Measurements from ENCODE around the gene SGSM1. TPM values are rescaled to one million over a fixed set of nuclear protein-coding genes. Genes with fewer than 3 reads are reported as not detected.

Gene SGSM1
- total RNA-seq, 1 experiment from 2014 or later, result 4.1 TPM

DNA sequence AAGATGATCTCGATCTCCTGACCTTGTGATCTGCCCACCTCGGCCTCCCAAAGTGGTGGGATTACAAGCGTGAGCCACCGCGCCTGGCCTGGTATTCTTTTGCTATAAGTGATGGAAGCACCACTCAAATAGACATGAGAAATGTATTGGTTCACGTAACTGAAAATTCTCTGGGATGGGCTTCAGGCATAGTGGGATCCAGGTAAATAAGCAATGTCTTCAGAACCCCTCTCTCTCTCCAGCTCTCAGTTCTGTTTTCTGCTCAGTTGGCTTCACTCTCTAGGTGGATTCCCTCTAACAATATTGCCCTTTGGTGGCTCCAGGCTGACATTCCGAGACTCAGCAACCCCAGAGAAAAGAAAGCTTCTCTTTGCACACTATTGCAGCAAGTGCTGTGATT is 141.4 kb downstream of the SGSM1 start:
- no peak overlapping the region for H3K4me3 Mint-ChIP-seq

DNA sequence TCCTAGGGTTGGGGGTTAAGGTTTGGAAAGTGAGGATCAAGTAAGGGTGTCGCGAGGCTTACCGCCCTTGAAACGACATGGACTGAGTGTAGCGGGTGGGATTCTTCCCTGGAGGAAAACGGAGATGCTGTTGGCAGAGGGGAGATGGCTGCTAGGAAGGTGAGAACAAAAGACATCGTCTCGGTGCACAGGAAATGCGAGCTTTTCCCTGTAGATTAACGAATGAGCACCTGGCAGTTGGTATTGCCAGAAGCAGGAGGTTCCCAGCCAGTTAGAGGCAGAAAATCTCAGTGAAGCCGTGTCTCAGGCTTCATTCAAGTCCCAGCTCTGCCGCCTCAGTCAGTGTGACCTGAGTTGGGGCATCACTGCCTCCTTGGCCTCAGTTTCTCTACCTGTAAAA is 141.9 kb downstream of the SGSM1 start:
- no peaks in the 10 kb centered on the region for H3K27me3 Mint-ChIP-seq (ENCODE audit: low read depth)
- TF ChIP-seq SMAD3 (CRISPR knock-in tag; IDR thresholded peaks at IDR 0.05; ENCODE audit: borderline replicate concordance) (no peak), TEAD1 (CRISPR knock-in tag; IDR thresholded peaks at IDR 0.05) (no peak), GRHL2 (CRISPR knock-in tag; IDR thresholded peaks at IDR 0.05; ENCODE audit: insufficient replicate concordance, severe bottlenecking) (no peak), HMGA2 (CRISPR knock-in tag; IDR thresholded peaks at IDR 0.05) (no peak)
- TF ChIP-seq, protein P1, sequence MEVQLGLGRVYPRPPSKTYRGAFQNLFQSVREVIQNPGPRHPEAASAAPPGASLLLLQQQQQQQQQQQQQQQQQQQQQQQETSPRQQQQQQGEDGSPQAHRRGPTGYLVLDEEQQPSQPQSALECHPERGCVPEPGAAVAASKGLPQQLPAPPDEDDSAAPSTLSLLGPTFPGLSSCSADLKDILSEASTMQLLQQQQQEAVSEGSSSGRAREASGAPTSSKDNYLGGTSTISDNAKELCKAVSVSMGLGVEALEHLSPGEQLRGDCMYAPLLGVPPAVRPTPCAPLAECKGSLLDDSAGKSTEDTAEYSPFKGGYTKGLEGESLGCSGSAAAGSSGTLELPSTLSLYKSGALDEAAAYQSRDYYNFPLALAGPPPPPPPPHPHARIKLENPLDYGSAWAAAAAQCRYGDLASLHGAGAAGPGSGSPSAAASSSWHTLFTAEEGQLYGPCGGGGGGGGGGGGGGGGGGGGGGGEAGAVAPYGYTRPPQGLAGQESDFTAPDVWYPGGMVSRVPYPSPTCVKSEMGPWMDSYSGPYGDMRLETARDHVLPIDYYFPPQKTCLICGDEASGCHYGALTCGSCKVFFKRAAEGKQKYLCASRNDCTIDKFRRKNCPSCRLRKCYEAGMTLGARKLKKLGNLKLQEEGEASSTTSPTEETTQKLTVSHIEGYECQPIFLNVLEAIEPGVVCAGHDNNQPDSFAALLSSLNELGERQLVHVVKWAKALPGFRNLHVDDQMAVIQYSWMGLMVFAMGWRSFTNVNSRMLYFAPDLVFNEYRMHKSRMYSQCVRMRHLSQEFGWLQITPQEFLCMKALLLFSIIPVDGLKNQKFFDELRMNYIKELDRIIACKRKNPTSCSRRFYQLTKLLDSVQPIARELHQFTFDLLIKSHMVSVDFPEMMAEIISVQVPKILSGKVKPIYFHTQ (CRISPR knock-in tag; IDR thresholded peaks at IDR 0.05), result no peak
- POLR2A ChIA-PET, result no interaction called here
- no peaks in the 10 kb centered on the region for H3K36me3 Mint-ChIP-seq
- DNase-seq (ENCODE audit: low spot score) (no peak), ATAC-seq (no peak)
- H3K4me3 Mint-ChIP-seq, result no peak overlapping the region
- H3K4me1 Mint-ChIP-seq, result peaks cover 36% of the 10 kb centered on the region
- CTCF ChIA-PET, result interaction anchor here (1.3 to 5.6 kb wide), 4 partner anchors 8 to 179 kb away, joined by 4 to 58 read pairs (median 5); no protein-coding TSS in a partner anchor
- H3K9me3 Mint-ChIP-seq, result no peaks in the 10 kb centered on the region
- peak overlapping the region; percentile 94 for H3K27ac Mint-ChIP-seq

More for the DNA sequence above, 141.4 kb downstream of the SGSM1 start:
- ATAC-seq (no peak), DNase-seq (ENCODE audit: low spot score) (no peak)
- TF ChIP-seq, protein P1 (CRISPR knock-in tag; IDR thresholded peaks at IDR 0.05), result no peak
- TF ChIP-seq JUN (CRISPR knock-in tag; IDR thresholded peaks at IDR 0.05), result no peak
- TF ChIP-seq ELF4 (CRISPR knock-in tag; IDR thresholded peaks at IDR 0.05; ENCODE audit: low read depth), result no peak
- TF ChIP-seq ZNF121 (CRISPR knock-in tag; IDR thresholded peaks at IDR 0.05), result no peak
- TF ChIP-seq NR1H2 (CRISPR knock-in tag; IDR thresholded peaks at IDR 0.05), result no peak
- no peak for TF ChIP-seq ZNF219 (CRISPR knock-in tag; IDR thresholded peaks at IDR 0.05; ENCODE audit: borderline replicate concordance)
- TF ChIP-seq, protein P2, sequence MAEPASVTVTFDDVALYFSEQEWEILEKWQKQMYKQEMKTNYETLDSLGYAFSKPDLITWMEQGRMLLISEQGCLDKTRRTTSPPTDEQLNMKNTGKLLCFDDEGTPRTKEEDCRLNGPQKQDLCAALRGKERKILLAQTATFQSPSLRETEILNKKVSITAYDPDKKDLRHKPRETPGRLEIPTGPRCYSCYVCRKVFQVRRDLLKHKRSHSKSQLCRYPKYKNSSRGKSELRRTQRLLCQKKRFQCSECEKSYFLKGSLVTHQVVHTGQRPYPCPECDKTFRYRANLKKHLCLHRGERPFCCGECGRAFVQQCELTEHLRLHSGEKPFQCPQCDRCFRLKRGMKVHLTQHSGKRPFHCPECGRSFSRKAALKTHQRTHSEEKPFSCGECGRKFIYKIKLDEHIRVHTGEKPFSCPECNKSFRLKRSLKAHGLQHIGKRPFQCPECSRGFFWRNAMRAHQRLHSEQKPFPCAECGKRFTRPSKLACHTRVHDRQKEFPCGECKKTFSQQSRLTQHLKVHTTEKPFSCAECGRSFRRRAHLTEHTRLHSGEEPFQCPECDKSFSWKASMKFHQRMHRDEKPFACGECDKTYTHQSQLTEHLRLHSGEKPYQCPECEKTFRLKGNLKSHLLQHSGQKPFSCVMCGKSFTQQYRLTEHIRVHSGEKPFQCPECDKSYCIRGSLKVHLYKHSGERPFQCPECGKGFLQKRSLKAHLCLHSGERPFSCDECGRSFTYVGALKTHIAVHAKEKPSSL (CRISPR knock-in tag; conservative IDR thresholded peaks at IDR 0.05), result no peak
- TF ChIP-seq, protein P3, sequence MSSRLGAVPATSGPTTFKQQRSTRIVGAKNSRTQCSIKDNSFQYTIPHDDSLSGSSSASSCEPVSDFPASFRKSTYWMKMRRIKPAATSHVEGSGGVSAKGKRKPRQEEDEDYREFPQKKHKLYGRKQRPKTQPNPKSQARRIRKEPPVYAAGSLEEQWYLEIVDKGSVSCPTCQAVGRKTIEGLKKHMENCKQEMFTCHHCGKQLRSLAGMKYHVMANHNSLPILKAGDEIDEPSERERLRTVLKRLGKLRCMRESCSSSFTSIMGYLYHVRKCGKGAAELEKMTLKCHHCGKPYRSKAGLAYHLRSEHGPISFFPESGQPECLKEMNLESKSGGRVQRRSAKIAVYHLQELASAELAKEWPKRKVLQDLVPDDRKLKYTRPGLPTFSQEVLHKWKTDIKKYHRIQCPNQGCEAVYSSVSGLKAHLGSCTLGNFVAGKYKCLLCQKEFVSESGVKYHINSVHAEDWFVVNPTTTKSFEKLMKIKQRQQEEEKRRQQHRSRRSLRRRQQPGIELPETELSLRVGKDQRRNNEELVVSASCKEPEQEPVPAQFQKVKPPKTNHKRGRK (CRISPR knock-in tag; IDR thresholded peaks at IDR 0.05; ENCODE audit: borderline replicate concordance), result no peak
- POLR2A ChIA-PET, result no interaction called here
- Mint-ChIP-seq H3K9me3 (no peaks in the 10 kb centered on the region), H3K27me3 (ENCODE audit: low read depth) (no peaks in the 10 kb centered on the region), H3K36me3 (no peaks in the 10 kb centered on the region), H3K4me1 (peaks cover 36% of the 10 kb centered on the region), H3K27ac (peak overlapping the region; percentile 94; the same call in 1 of the 2 replicates)
- CTCF ChIA-PET, result interaction anchor here (0.9 to 5.6 kb wide), 3 partner anchors 8 to 255 kb away, joined by 3 to 58 read pairs (median 6); no protein-coding TSS in a partner anchor
